ENCODE results near the gene ASAP2.

The ASAP2 gene

GRCh38 chr2:9203876-9204275 lies 2.7 kb upstream of the ASAP2 start:
- TF ChIP-seq TAF1 (IDR thresholded peaks at IDR 0.05; ENCODE audit: borderline replicate concordance, insufficient read depth, low read length) (no peak), FOXP2 (optimal IDR thresholded peaks at IDR 0.05; ENCODE audit: borderline replicate concordance, extremely low read depth, extremely low read length, insufficient read depth) (no peak), SIN3A (IDR thresholded peaks at IDR 0.05; ENCODE audit: borderline replicate concordance, insufficient read depth, low read length) (no peak), REST (IDR thresholded peaks at IDR 0.05; ENCODE audit: insufficient read depth in 1 of 2, low read depth in 2 of 2, low read length in 2 of 2) (no peak), POLR2AphosphoS5 (IDR thresholded peaks at IDR 0.05; ENCODE audit: low read depth, low read length) (no peak)

GRCh38 chr2:9204939-9205338 lies 1.7 kb upstream of the ASAP2 start:
- TF ChIP-seq TAF1 (IDR thresholded peaks at IDR 0.05; ENCODE audit: borderline replicate concordance, insufficient read depth, low read length) = no peak

GRCh38 chr2:9205486-9205885 lies 1.1 kb upstream of the ASAP2 start:
- no peak for TF ChIP-seq POLR2AphosphoS5 (IDR thresholded peaks at IDR 0.05; ENCODE audit: low read depth, low read length)
- TF ChIP-seq SIN3A (IDR thresholded peaks at IDR 0.05; ENCODE audit: borderline replicate concordance, insufficient read depth, low read length) = no peak
- TF ChIP-seq FOXP2 (optimal IDR thresholded peaks at IDR 0.05; ENCODE audit: borderline replicate concordance, extremely low read depth, extremely low read length, insufficient read depth) = no peak
- no peak for TF ChIP-seq REST (IDR thresholded peaks at IDR 0.05; ENCODE audit: insufficient read depth in 1 of 2, low read depth in 2 of 2, low read length in 2 of 2)
- TF ChIP-seq TAF1 (IDR thresholded peaks at IDR 0.05; ENCODE audit: borderline replicate concordance, insufficient read depth, low read length) = no peak

GRCh38 chr2:9206991-9207640 lies 504 bp downstream of the ASAP2 start:
- TF ChIP-seq FOXP2 (optimal IDR thresholded peaks at IDR 0.05; ENCODE audit: borderline replicate concordance, extremely low read depth, extremely low read length, insufficient read depth) = no peak
- TF ChIP-seq TAF1 (IDR thresholded peaks at IDR 0.05; ENCODE audit: borderline replicate concordance, insufficient read depth, low read length) = no peak
- TF ChIP-seq REST (IDR thresholded peaks at IDR 0.05; ENCODE audit: insufficient read depth in 1 of 2, low read depth in 2 of 2, low read length in 2 of 2) = no peak
- no peak for TF ChIP-seq POLR2AphosphoS5 (IDR thresholded peaks at IDR 0.05; ENCODE audit: low read depth, low read length)
- TF ChIP-seq SIN3A (IDR thresholded peaks at IDR 0.05; ENCODE audit: borderline replicate concordance, insufficient read depth, low read length) = no peak

- TF ChIP-seq REST (IDR thresholded peaks at IDR 0.05; ENCODE audit: insufficient read depth in 1 of 2, low read depth in 2 of 2, low read length in 2 of 2) (no peak), FOXP2 (optimal IDR thresholded peaks at IDR 0.05; ENCODE audit: borderline replicate concordance, extremely low read depth, extremely low read length, insufficient read depth) (no peak), TAF1 (IDR thresholded peaks at IDR 0.05; ENCODE audit: borderline replicate concordance, insufficient read depth, low read length) (no peak), POLR2AphosphoS5 (IDR thresholded peaks at IDR 0.05; ENCODE audit: low read depth, low read length) (no peak), SIN3A (IDR thresholded peaks at IDR 0.05; ENCODE audit: borderline replicate concordance, insufficient read depth, low read length) (no peak)
Measured at GRCh38 chr2:9207641-9208311, 1.2 kb downstream of the ASAP2 start.

All from PFSK-1 (cell line).